ENCODE results near the gene CSNK1A1L.

- no peak for TF ChIP-seq EP300 (IDR thresholded peaks at IDR 0.05)
- TF ChIP-seq CTCF (IDR thresholded peaks at IDR 0.05) = no peak
- no peak for TF ChIP-seq POLR2AphosphoS5 (IDR thresholded peaks at IDR 0.05)
Measured at GRCh38 chr13:37143911-37144310, 38.4 kb upstream of the CSNK1A1L start.

All from esophagus muscularis mucosa (tissue), 4 donors.